Measurements from ENCODE around the gene ARFGEF3.
A peak's percentile ranks its signal among the peaks of the same experiment; 100 is the strongest.
"Not testable (repeated sequence)": the region's sequence is repeated elsewhere in the genome, so short reads cannot be mapped to it uniquely, and the experiment has no call there.

The ARFGEF3 gene, protein sequence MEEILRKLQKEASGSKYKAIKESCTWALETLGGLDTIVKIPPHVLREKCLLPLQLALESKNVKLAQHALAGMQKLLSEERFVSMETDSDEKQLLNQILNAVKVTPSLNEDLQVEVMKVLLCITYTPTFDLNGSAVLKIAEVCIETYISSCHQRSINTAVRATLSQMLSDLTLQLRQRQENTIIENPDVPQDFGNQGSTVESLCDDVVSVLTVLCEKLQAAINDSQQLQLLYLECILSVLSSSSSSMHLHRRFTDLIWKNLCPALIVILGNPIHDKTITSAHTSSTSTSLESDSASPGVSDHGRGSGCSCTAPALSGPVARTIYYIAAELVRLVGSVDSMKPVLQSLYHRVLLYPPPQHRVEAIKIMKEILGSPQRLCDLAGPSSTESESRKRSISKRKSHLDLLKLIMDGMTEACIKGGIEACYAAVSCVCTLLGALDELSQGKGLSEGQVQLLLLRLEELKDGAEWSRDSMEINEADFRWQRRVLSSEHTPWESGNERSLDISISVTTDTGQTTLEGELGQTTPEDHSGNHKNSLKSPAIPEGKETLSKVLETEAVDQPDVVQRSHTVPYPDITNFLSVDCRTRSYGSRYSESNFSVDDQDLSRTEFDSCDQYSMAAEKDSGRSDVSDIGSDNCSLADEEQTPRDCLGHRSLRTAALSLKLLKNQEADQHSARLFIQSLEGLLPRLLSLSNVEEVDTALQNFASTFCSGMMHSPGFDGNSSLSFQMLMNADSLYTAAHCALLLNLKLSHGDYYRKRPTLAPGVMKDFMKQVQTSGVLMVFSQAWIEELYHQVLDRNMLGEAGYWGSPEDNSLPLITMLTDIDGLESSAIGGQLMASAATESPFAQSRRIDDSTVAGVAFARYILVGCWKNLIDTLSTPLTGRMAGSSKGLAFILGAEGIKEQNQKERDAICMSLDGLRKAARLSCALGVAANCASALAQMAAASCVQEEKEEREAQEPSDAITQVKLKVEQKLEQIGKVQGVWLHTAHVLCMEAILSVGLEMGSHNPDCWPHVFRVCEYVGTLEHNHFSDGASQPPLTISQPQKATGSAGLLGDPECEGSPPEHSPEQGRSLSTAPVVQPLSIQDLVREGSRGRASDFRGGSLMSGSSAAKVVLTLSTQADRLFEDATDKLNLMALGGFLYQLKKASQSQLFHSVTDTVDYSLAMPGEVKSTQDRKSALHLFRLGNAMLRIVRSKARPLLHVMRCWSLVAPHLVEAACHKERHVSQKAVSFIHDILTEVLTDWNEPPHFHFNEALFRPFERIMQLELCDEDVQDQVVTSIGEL (N-terminal part only)

GRCh38 chr6:138161338-138162110 lies at the start of gene ARFGEF3:
Gene ARFGEF3, plus strand, starts transcription at chr6:138161939. Its CDS starts 148 bp downstream, at chr6:138162087.
- peak; percentile 41 for DNase-seq (ENCODE audit: low read depth)

DNA sequence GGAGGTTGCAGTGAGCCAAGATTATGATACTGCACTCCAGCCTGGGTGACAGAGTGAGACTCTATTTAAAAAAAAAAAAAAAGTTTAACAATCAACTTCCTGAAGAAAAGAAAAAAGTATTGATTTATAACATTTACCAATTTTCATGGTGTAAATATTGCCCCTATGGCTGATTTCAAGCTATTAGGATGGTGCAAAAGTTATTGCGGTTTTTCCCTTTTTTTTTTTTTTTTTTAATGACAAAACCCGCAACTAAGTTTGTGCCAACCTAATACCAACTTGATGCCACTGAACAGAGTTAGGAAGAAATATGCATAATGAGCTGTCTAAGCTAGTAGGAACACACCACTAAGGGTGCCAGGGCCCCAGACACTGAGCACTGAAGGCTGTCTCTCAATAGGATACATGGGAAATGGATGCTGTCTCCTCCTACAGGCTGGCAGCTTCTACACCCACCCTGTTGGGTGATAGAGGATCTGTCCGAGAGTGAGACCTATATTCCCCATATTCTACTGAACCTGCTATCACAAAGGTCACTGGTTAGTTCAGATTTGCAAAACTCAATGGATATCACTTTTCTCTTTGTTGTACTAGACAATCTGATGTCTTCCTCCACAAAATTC lies 48.0 kb upstream of the ARFGEF3 start:
- no peak for DNase-seq (ENCODE audit: low read depth)

- DNase-seq (ENCODE audit: low read depth) = no peak
Observed at GRCh38 chr6:138115201-138115600, 46.5 kb upstream of the ARFGEF3 start.

DNA sequence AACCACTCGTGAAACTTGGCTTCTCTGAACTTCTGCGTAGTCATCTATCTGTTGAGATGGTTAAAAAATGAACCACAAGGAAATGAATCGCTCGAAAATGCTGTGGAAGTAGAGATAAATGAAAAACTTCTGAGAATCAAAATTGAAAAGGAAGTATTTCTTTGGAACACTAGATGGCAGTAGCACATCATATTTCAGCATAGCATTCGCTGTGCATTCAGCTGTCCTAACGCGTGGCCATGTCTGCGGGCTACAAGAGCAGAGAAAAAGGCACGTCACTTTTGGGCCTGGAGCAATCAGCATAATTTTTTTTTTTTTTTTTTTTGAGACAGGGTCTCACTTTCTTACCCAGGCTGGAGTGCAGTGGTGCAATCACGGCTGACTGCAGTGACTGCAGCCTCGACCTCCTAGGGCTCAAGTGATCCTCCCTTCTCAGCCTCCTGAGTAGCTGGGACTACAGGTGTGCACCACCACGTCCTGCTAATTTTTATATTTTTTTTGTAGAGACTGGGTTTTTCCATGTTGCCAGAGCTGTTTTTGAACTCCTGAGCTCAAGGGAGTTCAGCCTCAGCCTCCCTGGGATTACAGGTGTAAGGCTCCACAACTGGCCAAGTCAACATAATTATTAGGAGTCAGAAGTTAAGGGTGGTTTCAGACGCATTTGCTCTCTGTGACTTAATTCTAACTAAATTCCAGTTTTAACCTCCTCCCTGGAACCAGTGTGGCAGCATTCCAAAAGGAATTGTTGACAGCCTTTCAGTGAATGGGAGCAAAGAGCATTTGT lies 45.7 kb upstream of the ARFGEF3 start:
- DNase-seq (ENCODE audit: low read depth) = peak; percentile 12

GRCh38 chr6:138116661-138116999 lies 45.1 kb upstream of the ARFGEF3 start:
- no peak for DNase-seq (ENCODE audit: low read depth)

GRCh38 chr6:138117376-138117914 lies 44.3 kb upstream of the ARFGEF3 start:
- no peak for DNase-seq (ENCODE audit: low read depth)

- not testable (repeated sequence) for DNase-seq (ENCODE audit: low read depth)
Observed at GRCh38 chr6:138119229-138119628, 42.5 kb upstream of the ARFGEF3 start.

GRCh38 chr6:138119976-138120375 lies 41.8 kb upstream of the ARFGEF3 start:
- no peak for DNase-seq (ENCODE audit: low read depth)

- no peak for DNase-seq (ENCODE audit: low read depth)
Observed at GRCh38 chr6:138124096-138124495, 37.6 kb upstream of the ARFGEF3 start.

- DNase-seq (ENCODE audit: low read depth) = no peak
Observed at GRCh38 chr6:138128096-138128495, 33.6 kb upstream of the ARFGEF3 start.

DNA sequence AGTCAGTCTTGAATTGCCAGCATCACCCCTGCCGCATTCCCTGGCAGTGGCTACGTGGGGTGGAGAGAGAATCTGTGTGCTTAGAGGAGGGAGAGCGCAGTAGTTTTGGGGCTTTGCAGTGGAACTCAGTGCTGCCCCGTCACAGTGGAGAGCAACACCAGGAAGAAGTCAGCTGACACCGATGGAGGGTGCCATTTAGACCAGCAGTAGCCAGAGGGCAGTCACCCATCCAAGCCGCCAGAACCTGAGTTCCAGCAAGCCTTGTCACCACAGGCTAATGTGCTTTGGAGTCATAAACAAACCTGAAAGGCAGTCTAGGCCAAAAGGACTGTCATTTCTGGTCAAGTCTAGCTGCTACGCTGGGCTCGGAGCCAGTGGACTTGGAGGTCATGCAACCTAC lies 32.5 kb upstream of the ARFGEF3 start:
- DNase-seq (ENCODE audit: low read depth) = no peak

DNA sequence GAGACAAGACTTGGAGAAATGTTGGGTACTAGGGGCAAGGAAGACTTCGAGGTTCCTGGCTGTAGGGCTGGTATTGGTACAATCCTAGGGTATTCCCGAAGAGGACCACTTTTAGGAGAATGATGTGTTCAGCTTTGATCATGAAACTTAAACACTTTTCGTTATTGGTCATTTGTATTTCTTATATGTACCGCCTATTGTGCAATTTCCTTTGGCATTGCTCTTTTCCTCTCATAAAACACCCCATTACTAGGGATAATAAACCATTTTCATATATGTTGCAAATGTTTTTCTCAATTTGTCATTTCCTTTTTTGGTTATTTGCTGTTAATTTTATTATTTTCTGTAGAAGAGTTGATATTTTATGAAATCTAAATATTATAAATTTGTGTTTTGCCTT lies 18.9 kb upstream of the ARFGEF3 start:
- DNase-seq (ENCODE audit: low read depth) = no peak

GRCh38 chr6:138145402-138145801 lies 16.3 kb upstream of the ARFGEF3 start:
- no peak for DNase-seq (ENCODE audit: low read depth)

GRCh38 chr6:138146544-138146943 lies 15.2 kb upstream of the ARFGEF3 start:
- no peak for DNase-seq (ENCODE audit: low read depth)

DNA sequence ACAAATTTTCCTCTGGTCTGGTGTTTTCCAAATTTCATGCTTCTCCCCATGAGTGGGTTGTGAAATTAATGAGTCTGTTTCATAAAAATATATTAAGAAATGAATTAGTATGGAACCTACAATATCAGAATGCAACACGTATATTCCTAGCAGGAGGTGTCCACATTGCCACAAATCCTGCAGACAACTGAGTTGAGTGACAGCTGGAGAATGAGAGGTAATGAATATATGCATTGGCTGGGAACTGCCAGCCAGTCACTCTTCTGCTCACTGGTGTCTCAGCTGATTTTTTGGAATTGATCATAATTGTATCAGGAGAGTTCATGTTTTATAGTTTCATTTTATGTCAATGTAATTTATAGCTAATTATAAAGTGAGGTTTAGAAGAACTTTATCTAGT lies 6.3 kb upstream of the ARFGEF3 start:
- no peak for DNase-seq (ENCODE audit: low read depth)

DNA sequence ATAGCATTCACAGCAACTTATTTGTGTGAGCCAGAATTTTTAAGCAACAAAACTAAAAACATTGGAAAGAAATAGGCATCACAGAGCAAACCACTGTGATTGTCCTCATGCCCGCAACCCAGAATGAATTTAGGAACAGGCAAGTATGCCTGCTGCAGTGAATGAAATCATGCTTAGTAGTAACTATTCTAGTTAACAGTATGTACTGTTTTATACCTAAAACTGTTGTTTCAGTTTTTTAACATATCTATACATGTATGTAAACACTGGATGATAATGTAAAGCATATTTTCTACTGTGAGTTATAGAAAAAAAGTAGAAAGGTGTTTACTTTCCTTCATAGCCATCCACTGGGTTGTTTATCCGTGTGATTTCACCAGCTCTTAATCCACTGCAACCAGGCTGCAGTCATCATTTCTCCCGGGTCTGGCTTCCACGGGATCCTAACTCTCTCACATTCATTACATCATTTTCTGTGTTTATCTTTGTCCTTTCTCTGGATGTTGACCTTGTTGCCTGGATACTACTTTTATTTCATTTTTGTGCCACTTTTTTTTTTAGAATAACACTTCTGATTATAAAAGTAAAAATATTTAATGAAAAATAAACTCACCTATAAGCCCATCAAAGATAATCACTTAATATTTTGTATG lies 3.6 kb upstream of the ARFGEF3 start:
- no peak for DNase-seq (ENCODE audit: low read depth)

DNA sequence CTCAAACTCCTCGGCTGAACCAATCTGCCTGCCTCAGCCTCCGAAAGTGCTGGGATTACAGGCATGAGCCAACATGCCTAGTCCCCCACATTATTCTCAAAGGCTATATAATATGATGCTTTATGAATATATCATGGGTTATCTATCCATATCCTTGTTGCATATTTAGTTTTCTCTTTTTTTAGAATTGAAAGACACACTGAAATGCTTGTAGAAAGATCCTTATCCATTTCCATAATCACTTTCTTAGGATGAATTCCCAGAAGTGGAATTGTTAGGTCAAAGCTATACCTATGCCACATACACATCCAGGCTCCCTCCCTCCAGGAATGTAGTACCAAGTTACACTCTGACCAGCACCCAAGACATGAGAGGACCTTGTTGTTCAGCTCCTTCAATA lies 2.5 kb upstream of the ARFGEF3 start:
- no peak for DNase-seq (ENCODE audit: low read depth)

DNA sequence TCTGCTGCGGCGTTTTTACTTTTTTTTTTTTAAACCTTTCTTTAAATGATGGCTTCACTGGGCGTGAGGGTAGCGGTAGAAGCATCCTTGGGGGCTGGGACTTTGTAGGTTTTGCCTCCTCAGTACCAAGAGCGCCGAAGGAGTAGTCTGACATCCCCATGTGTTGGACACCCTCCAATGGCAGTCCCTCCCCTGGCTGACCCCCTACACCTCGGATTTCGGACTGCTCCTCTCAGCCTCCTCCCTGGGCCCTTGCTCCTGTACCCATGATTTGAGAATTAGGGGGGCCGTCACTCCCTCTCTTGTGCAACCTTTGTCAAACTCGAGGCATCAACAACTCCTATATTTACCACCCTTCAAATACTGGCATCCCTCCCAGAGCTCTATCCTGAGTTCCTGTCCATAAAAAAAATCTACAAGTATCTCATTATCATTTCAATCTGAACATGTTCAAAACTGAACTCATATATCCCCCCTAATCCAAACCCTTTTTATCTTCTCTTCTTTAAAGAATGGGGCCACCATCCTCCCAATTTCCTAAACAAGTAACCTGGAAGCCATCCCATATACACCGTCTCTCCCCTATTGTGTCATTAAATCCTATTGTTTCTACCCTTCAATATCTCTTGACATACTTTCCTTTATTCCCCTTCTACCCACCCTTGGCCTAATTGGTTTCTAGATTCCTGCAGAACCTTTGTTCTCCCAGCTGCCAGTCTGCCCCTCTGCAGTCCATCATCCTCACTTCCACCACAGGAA lies 1.2 kb upstream of the ARFGEF3 start:
- DNase-seq (ENCODE audit: low read depth) = no peak

GRCh38 chr6:138161088-138161337 lies 726 bp upstream of the ARFGEF3 start:
- no peak for DNase-seq (ENCODE audit: low read depth)
